HG02571 (cell line): ENCODE measurements around the gene DSCAML1.

Source experiments
- ATAC-seq: cut with Tn5 transposase; IDR thresholded peaks from one replicate; pipeline ENCODE4 v1.9.1; 2021; ENCODE audit warnings: mild to moderate bottlenecking, moderate library complexity; ENCODE audit not compliant: unreplicated experiment

Gene DSCAML1

DNA sequence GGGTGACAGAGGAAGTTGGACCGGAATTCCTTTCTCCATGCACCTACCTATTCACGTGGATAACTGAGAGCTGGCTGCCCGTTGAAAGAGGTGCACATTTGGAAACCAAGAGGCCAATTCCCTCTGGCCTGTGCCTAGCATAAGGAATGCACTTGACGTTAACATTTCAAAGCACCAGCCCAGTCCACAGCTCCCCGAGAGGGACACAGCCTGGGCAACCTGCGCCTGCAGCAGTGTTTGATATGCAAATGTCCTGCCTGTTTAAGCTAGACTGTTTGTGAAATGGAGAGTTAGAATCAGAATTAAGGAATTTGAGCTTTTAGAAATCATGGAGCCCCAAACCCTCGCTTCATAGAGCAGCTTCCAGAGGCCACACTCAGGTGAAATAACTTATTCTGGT lies 126.1 kb downstream of the DSCAML1 start:
- ATAC-seq: no peak

- ATAC-seq: no peak
Observed at GRCh38 chr11:117670443-117670842, 126.6 kb downstream of the DSCAML1 start.

DNA sequence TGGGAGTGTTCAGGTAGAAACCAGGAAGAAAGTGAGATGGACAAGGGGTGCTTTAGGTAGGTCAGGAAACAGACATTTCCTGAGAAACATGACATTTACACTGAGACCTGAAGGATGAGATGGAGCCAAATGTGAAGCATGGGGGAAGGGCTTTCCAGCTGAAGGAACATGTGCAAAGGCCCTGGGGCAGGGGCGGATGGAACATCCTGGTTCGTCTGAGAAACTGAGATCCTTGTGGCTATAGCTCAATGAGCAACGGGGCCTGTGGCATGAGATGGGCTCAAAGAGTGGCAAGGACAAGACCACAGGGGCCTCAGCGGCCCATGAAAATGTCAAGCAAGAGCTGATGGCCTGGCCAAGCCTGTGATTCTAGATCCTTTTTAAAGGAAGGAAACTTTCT lies 127.4 kb downstream of the DSCAML1 start:
- no peak for ATAC-seq

DNA sequence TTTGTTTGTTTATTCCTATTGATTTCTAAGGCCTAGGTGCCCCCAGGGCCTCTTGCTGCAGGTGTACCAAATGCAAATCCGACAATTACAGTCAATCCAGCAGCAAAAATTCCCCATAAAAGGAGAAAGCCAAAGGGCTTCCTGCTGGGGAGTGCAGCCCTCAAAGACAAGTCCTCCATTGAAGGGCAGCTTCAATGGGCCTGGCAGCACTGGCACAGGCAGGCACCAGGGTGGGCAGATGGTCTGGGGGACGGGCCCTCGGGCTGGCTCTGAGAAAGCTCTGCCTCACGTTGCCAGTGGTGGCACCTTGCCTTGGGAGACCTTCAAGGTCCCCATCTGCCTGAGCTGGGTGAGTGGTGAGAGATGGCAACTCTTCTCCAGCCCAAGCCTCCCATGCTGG lies 128.0 kb downstream of the DSCAML1 start:
- ATAC-seq: no peak

DNA sequence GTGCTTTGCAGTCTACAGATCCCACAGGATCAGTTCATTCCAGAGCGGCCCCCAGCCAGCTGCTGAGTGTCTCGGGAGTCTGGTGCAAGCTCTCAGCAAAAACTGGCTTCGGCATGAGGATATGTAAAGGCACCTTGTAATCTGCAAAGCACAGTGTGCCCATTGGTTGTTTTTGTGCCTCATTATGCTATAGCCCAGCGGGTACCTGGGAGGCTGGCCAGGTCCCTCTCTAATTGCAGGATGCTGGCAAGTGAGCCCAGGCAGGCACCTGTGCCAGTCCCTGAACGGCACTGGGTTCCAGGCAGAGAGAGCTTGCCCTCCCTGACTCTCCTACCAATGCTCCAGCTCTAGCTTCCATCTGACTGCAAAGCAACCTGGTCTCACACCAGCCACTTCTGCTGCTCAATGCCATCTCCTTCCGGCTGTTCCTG lies 128.7 kb downstream of the DSCAML1 start:
- ATAC-seq: no peak

DNA sequence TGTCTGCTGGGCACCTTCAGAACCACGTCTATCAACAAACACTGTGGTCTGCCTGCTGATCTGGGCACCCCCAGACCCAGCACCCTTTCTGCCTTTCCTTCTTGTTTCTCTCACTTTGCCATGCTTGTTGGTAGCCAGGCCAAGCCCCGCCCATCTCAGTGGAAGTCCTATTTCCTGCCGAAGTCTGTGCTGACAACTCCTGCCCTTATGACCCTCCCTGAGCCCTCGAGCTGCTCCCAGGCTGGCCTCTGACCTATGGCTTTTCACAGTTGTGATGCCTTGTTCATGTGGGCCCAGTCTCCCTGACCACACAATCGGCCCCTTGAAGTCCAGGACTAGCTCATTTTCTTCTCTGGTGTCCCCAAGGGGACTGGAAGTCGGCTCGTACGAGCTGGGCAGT lies 132.1 kb downstream of the DSCAML1 start:
- ATAC-seq: no peak

GRCh38 chr11:117663821-117664220 lies 133.2 kb downstream of the DSCAML1 start:
- ATAC-seq: no peak

GRCh38 chr11:117663414-117663813 lies 133.6 kb downstream of the DSCAML1 start:
- no peak for ATAC-seq

DNA sequence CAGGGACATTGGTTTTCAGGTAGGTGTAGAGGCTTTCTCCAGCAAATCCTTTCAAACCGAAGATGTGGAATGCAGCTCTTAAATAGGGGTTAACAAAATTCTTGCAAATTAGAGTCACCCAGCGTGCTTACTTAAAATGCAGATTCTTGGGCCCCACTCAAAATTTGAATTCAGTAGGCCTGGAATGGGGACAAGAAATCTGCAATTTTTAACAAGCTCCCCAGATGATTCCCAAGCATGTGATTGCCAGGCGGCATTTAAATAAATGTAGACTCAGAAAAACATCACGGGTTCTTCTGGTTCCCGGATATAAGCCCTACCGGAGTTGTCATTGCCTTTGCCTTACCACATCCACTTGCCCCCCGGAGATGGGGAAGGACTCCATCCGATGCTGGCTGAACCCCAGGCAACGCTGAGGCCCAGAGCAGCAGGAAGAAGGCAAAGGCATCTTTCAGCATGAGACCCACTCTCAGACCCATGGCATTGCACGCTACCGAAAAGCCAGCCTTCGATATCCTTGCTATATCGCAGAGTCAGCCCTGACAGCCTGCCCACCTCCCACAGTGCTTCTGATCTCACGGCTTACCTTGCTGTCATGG lies 134.2 kb downstream of the DSCAML1 start:
- ATAC-seq: no peak

DNA sequence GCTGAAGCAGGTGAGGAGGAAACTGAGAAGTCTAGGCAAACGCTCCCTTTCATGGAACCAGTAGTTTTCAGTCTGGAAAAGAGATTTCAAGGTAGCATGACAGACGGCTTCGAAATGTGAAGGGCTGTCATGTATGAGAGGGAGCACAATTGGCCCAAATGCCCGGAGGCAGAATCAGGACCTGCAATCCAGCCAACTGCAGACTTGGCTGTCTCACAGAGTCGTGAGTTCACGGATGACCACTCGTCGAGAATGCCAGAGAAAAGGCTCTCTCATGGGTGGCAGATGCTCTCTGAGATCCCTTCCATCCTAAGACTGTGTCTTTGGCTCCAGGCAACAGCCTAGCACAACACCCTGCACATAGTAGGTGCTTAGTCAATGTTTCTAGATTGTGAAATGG lies 134.8 kb downstream of the DSCAML1 start:
- no peak for ATAC-seq

GRCh38 chr11:117658809-117659208 lies 138.2 kb downstream of the DSCAML1 start:
- no peak for ATAC-seq

DNA sequence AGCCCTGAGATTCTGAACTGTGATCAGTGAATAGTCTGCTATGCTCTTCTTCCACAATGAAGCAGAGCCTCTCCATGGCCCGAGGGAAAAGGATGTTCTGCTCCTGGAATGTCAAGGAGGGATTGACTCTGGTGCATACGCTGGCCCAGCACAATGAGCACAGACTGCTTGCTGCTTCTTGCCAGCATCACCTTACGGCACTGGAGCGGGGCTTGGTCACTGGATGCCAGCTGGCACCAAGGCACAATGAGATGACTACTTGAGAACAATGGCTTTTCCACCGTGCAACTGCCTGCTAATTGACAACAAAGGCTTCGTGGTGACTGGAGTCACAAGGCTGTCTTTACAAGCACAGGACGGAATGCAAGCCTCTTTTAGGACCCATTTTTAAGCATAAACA lies 139.2 kb downstream of the DSCAML1 start:
- ATAC-seq: no peak

- no peak for ATAC-seq
Observed at GRCh38 chr11:117654281-117655255, 142.4 kb downstream of the DSCAML1 start.

GRCh38 chr11:117652521-117652920 lies 144.5 kb downstream of the DSCAML1 start:
- ATAC-seq: no peak

DNA sequence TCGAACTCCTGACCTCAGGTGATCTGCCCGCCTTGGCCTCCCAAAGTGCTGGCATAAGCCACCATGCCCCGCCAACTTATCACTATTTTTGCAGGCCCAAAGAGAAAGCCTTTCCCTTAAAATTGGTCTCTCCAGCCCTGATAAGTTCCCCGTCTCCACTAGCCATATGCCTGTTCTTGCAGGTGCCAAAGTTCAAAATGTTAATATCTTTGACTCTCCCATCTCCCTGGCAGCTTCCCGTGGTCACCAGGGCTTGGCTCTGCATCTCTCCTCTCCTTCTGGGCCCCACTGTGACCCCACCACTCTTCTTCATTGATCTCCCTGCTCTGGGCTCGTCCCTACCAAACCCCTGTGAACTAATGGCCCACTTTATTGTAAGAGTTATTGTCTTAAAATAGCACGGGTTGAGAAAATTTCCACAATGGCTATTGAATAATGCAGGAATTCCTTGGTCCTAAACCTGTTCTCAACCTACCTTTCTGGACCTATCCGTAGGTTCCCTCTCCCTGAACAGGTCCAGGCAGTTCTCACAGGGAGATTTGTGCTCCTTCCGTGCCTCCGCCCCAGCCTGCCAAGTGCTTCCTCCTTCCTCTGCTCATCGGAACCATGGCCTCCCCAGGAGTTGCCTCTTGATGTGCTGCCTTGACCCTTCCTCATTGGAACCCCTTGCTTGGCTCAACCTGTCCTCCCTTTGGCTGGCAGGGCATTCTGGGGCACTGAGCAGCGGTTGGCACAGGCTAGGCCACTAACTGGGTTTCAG lies 147.5 kb downstream of the DSCAML1 start:
- ATAC-seq: no peak

GRCh38 chr11:117647872-117648271 lies 149.1 kb downstream of the DSCAML1 start:
- ATAC-seq: no peak

DNA sequence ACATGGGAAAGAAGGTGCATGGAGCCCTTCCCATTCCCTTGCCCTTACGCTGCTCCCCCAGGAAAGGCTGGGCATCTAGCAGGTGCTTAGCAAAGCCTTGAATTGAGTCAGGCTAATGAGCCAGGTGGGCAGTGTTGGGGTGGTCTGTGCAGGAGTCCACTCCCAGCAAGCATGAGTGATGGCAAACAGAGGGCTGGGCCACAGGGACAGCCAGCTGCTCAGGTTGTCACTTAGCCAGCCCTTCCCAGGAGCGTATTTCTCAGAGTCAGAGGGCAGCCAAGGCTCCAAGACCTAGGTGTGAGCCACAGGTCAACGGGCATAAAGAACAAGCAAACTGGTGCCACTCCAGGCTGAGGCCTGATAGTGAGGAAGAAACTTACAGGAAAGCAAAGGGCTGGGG lies 149.8 kb downstream of the DSCAML1 start:
- ATAC-seq: no peak

GRCh38 chr11:117646411-117646810 lies 150.6 kb downstream of the DSCAML1 start:
- ATAC-seq: no peak

- no peak for ATAC-seq
Observed at GRCh38 chr11:117644403-117645155, 152.4 kb downstream of the DSCAML1 start.

- ATAC-seq: no peak
Observed at GRCh38 chr11:117643606-117644300, 153.3 kb downstream of the DSCAML1 start.
